ENCODE data around the gene HAGH.

HAGH gene

GRCh38 chr16:1831186-1832075, 4.8 kb upstream of the HAGH start:
- DNase-seq = no peak

- DNase-seq = no peak
Observed at GRCh38 chr16:1830213-1830612, 3.6 kb upstream of the HAGH start.

GRCh38 chr16:1828645-1829410, 2.2 kb upstream of the HAGH start:
- no peak for DNase-seq

GRCh38 chr16:1825864-1826690, 548 bp downstream of the HAGH start:
- DNase-seq = no peak

GRCh38 chr16:1825381-1825863, 1.2 kb downstream of the HAGH start:
- DNase-seq = no peak

- no peak for DNase-seq
Observed at GRCh38 chr16:1823821-1824220, 2.8 kb downstream of the HAGH start.

GRCh38 chr16:1822801-1823200, 3.8 kb downstream of the HAGH start:
- DNase-seq = no peak

- no peak for DNase-seq
Observed at GRCh38 chr16:1821861-1822611, 4.6 kb downstream of the HAGH start.

GRCh38 chr16:1820946-1821290, 5.7 kb downstream of the HAGH start:
- DNase-seq = no peak

GRCh38 chr16:1820096-1820945, 6.3 kb downstream of the HAGH start:
- no peak for DNase-seq

GRCh38 chr16:1819611-1820010, 7.0 kb downstream of the HAGH start:
- no peak for DNase-seq

GRCh38 chr16:1818873-1819525, 7.6 kb downstream of the HAGH start:
- no peak for DNase-seq

GRCh38 chr16:1818204-1818872, 8.3 kb downstream of the HAGH start:
- DNase-seq = no peak

- no peak for DNase-seq
Observed at GRCh38 chr16:1817716-1818115, 8.9 kb downstream of the HAGH start.

GRCh38 chr16:1817276-1817589, 9.4 kb downstream of the HAGH start:
- DNase-seq = no peak

GRCh38 chr16:1816396-1817275, 10.0 kb downstream of the HAGH start:
- DNase-seq = no peak

GRCh38 chr16:1815461-1815860, 11.2 kb downstream of the HAGH start:
- DNase-seq = no peak

- no peak for DNase-seq
Observed at GRCh38 chr16:1812732-1813163, 13.9 kb downstream of the HAGH start.

GRCh38 chr16:1810536-1810935, 16.1 kb downstream of the HAGH start:
- no peak for DNase-seq

Data from NCI-H2029 (cell line).